CD4-positive, alpha-beta memory T cell (primary cell): ENCODE data around the gene TMEM229B. TPM values are rescaled to one million over a fixed set of nuclear protein-coding genes. Genes with fewer than 3 reads are reported as not detected.

ENCODE experiments used
- CTCF ChIA-PET: fragments of 350-600 bp; sonication (Branson Sonifier 250); formaldehyde crosslinking; loops from one replicate; lab custom pipeline; 2021; ENCODE audit warnings: inconsistent platforms; ENCODE audit not compliant: partially characterized antibody; lab: Charles Lee
- POLR2A ChIA-PET: fragments of 350-600 bp; sonication (Branson Sonifier 250); formaldehyde crosslinking; loops from one replicate; lab custom pipeline; 2021; ENCODE audit not compliant: partially characterized antibody; lab: Charles Lee
- DNase-seq, 5 donors: peaks; one replicate each; pipeline versions ENCODE4 v3.0.0 to v3.0.0-alpha.2; 2020 to 2022; ENCODE audit warnings: mixed read lengths in 1 of 5
- H3K27ac ChIP-seq: one replicate; pipeline ENCODE4 v1.7.0; 2013; ENCODE audit warnings: low read depth, low read length
- H3K27me3 ChIP-seq: 2 replicates; pipeline ENCODE4 v1.7.0; 2013; ENCODE audit warnings: mild to moderate bottlenecking, low read length, moderate library complexity; ENCODE audit not compliant: insufficient read depth
- H3K36me3 ChIP-seq: 2 replicates; pipeline ENCODE4 v1.7.0; 2013; ENCODE audit warnings: mild to moderate bottlenecking, low read length, moderate library complexity; ENCODE audit not compliant: insufficient read depth
- H3K4me1 ChIP-seq: 2 replicates; pipeline ENCODE4 v1.7.0; 2013; ENCODE audit warnings: mild to moderate bottlenecking, low read length, moderate library complexity; ENCODE audit not compliant: insufficient read depth
- H3K4me3 ChIP-seq, 2 donors: one replicate each; pipeline ENCODE4 v1.7.0; 2013; ENCODE audit warnings: low read length in 2 of 2, mild to moderate bottlenecking in 1 of 2
- H3K9me3 ChIP-seq, 2 donors: one replicate each; pipeline ENCODE4 v1.7.0; 2013; ENCODE audit warnings: low read length in 2 of 2, control low read depth in 1 of 2; ENCODE audit not compliant: control insufficient read depth in 1 of 2
- H3K27ac Mint-ChIP-seq, 7 donors: one replicate each; pipeline ENCODE4 v1.8.0; 2020 to 2021; ENCODE audit warnings: mixed read lengths in 7 of 7, mild to moderate bottlenecking in 6 of 7, inconsistent platforms in 3 of 7, moderate library complexity in 3 of 7
- H3K27me3 Mint-ChIP-seq, 2 donors: one replicate each; pipeline ENCODE4 v1.8.0; 2020 to 2021; ENCODE audit warnings: mixed read lengths in 2 of 2
- H3K36me3 Mint-ChIP-seq, 2 donors: one replicate each; pipeline ENCODE4 v1.8.0; 2020 to 2021; ENCODE audit warnings: mixed read lengths in 2 of 2, inconsistent platforms in 1 of 2, mild to moderate bottlenecking in 1 of 2
- H3K4me1 Mint-ChIP-seq, 4 donors: one replicate each; pipeline ENCODE4 v1.8.0; 2020 to 2021; ENCODE audit warnings: mixed read lengths in 4 of 4, mild to moderate bottlenecking in 1 of 4
- H3K4me3 Mint-ChIP-seq, 8 donors: one replicate each; pipeline ENCODE4 v1.8.0; 2020 to 2021; ENCODE audit warnings: mixed read lengths in 8 of 8, mild to moderate bottlenecking in 7 of 8, moderate library complexity in 6 of 8, inconsistent platforms in 3 of 8
- H3K9me3 Mint-ChIP-seq, 8 donors: one replicate each; pipeline ENCODE4 v1.8.0; 2020 to 2021; ENCODE audit warnings: mixed read lengths in 8 of 8, mild to moderate bottlenecking in 5 of 8, inconsistent platforms in 3 of 8, moderate library complexity in 1 of 8
- intact Hi-C: fragments of 100-400 bp; cut with micrococcal nuclease; formaldehyde crosslinking; loops from one replicate; pipeline ENCODE4 v1.15.1; 2023
- polyA plus RNA-seq, 2 donors: library from polyadenylated mRNA; unstranded; fragments of 300-500 nt; fragmentation: Illumina TruSeq; gene quantifications; one replicate each; pipeline ENCODE4 v1.2.3, GENCODE V29; 2021
- total RNA-seq, 2 experiments: library from RNA; stranded (reverse); gene quantifications; one replicate each; pipeline ENCODE4 v1.2.3, GENCODE V29; 2021

Gene TMEM229B
- total and polyA plus RNA-seq, 4 experiments from 2014 or later: 12.5 to 35.8 (median 31.9) TPM

- Mint-ChIP-seq H3K4me3 (no peak overlapping the region), H3K27ac (peak overlapping the region in 1 of 7 donors; percentile 72), H3K27me3 (peaks cover 10 to 26% of the 10 kb centered on the region in 2 donors), H3K36me3 (no peaks in the 10 kb centered on the region), H3K9me3 (peaks cover 0 to 2% (median 0%) of the 10 kb centered on the region in 8 donors), H3K4me1 (no peaks in the 10 kb centered on the region)
- intact Hi-C loops: no loop called here
- no peak overlapping the region for H3K27ac ChIP-seq
- H3K4me1 ChIP-seq: peaks cover 7% of the 10 kb centered on the region
- H3K27me3 ChIP-seq: no peaks in the 10 kb centered on the region
- ChIA-PET CTCF (interaction anchor here (0.5 to 8.7 kb wide), 20 partner anchors 12 to 1271 kb away, joined by 3 to 324 read pairs (median 8); partner anchors contain the start of genes ARG2, PIGH and TMEM229B), POLR2A (interaction anchor here (2.2 to 2.4 kb wide), 2 partner anchors 143 to 276 kb away, joined by 7 to 13 read pairs; no protein-coding TSS in a partner anchor)
- H3K9me3 ChIP-seq: no peaks in the 10 kb centered on the region
- no peaks in the 10 kb centered on the region for H3K36me3 ChIP-seq
- no peak overlapping the region for H3K4me3 ChIP-seq
- DNase-seq: no peak
These were observed 60.0 kb downstream of the TMEM229B start for GRCh38 chr14:67428501-67429031.

- no peaks in the 10 kb centered on the region for H3K36me3 Mint-ChIP-seq
- ChIA-PET CTCF (interaction anchor here (0.7 to 8.7 kb wide), 50 partner anchors 9 to 284 kb away, joined by 3 to 324 read pairs (median 4); partner anchors contain the start of genes ARG2, PIGH and TMEM229B), POLR2A (interaction anchor here (1.6 to 2.4 kb wide), 3 partner anchors 144 to 277 kb away, joined by 4 to 13 read pairs (median 7); partner anchors contain the start of gene ARG2)
- H3K27me3 Mint-ChIP-seq: peaks cover 12 to 21% of the 10 kb centered on the region in 2 donors
- no peaks in the 10 kb centered on the region for H3K9me3 ChIP-seq
- peak; percentile 73 to 76 (median 74) for DNase-seq
- no peak overlapping the region for H3K4me3 Mint-ChIP-seq
- peaks cover 0 to 2% (median 0%) of the 10 kb centered on the region in 8 donors for H3K9me3 Mint-ChIP-seq
- H3K4me1 ChIP-seq: peaks cover 7% of the 10 kb centered on the region
- no peaks in the 10 kb centered on the region for H3K36me3 ChIP-seq
- no peak overlapping the region for H3K4me3 ChIP-seq
- intact Hi-C loops: loop anchor here (1.0 kb wide), 3 partner anchors 172 to 277 kb away; no protein-coding TSS in a partner anchor
- no peaks in the 10 kb centered on the region for H3K4me1 Mint-ChIP-seq
- H3K27ac Mint-ChIP-seq: no peak overlapping the region
- H3K27ac ChIP-seq: no peak overlapping the region
- no peaks in the 10 kb centered on the region for H3K27me3 ChIP-seq
These were observed 61.4 kb downstream of the TMEM229B start for GRCh38 chr14:67426983-67427606.

- ChIA-PET POLR2A (interaction anchor here (2.4 kb wide), 1 partner anchor 145 kb away, joined by 13 read pairs; no protein-coding TSS in a partner anchor), CTCF (interaction anchor here (0.8 to 8.7 kb wide), 19 partner anchors 10 to 278 kb away, joined by 3 to 324 read pairs (median 10); no protein-coding TSS in a partner anchor)
- Histone ChIP-seq H3K9me3 (no peaks in the 10 kb centered on the region), H3K4me1 (peaks cover 7% of the 10 kb centered on the region), H3K27me3 (no peaks in the 10 kb centered on the region), H3K4me3 (no peak overlapping the region), H3K36me3 (no peaks in the 10 kb centered on the region), H3K27ac (no peak overlapping the region)
- no peaks in the 10 kb centered on the region for H3K4me1 Mint-ChIP-seq
- H3K9me3 Mint-ChIP-seq: peaks cover 0 to 2% (median 0%) of the 10 kb centered on the region in 8 donors
- H3K27me3 Mint-ChIP-seq: peaks cover 12 to 21% of the 10 kb centered on the region in 2 donors
- DNase-seq: no peak
- intact Hi-C loops: no loop called here
- H3K36me3 Mint-ChIP-seq: no peaks in the 10 kb centered on the region
- H3K27ac Mint-ChIP-seq: no peak overlapping the region
- no peak overlapping the region for H3K4me3 Mint-ChIP-seq
These were observed 62.4 kb downstream of the TMEM229B start for GRCh38 chr14:67426161-67426560.

- no peaks in the 10 kb centered on the region for H3K36me3 Mint-ChIP-seq
- CTCF ChIA-PET: interaction anchor here (1.0 to 8.7 kb wide), 8 partner anchors 10 to 278 kb away, joined by 3 to 324 read pairs (median 8); partner anchors contain the start of gene TMEM229B
- peaks cover 12 to 21% of the 10 kb centered on the region in 2 donors for H3K27me3 Mint-ChIP-seq
- POLR2A ChIA-PET: no interaction called here
- Histone ChIP-seq H3K27ac (no peak overlapping the region), H3K27me3 (no peaks in the 10 kb centered on the region), H3K4me3 (no peak overlapping the region), H3K9me3 (no peaks in the 10 kb centered on the region), H3K4me1 (peaks cover 7% of the 10 kb centered on the region), H3K36me3 (no peaks in the 10 kb centered on the region)
- no peak for DNase-seq
- no peak overlapping the region for H3K4me3 Mint-ChIP-seq
- intact Hi-C loops: no loop called here
- no peaks in the 10 kb centered on the region for H3K4me1 Mint-ChIP-seq
- peaks cover 0 to 2% (median 0%) of the 10 kb centered on the region in 8 donors for H3K9me3 Mint-ChIP-seq
- H3K27ac Mint-ChIP-seq: no peak overlapping the region
These were observed 62.9 kb downstream of the TMEM229B start for GRCh38 chr14:67425608-67426007.

- Mint-ChIP-seq H3K27ac (no peak overlapping the region), H3K27me3 (peaks cover 12 to 16% of the 10 kb centered on the region in 2 donors), H3K9me3 (peaks cover 0 to 2% (median 0%) of the 10 kb centered on the region in 8 donors), H3K36me3 (no peaks in the 10 kb centered on the region), H3K4me3 (no peak overlapping the region), H3K4me1 (no peaks in the 10 kb centered on the region)
- H3K27me3 ChIP-seq: no peaks in the 10 kb centered on the region
- ChIA-PET CTCF (interaction anchor here (0.7 to 8.7 kb wide), 11 partner anchors 9 to 280 kb away, joined by 3 to 324 read pairs (median 5); partner anchors contain the start of gene TMEM229B), POLR2A (no interaction called here)
- DNase-seq: no peak
- intact Hi-C loops: no loop called here
- no peak overlapping the region for H3K27ac ChIP-seq
- H3K9me3 ChIP-seq: no peaks in the 10 kb centered on the region
- no peaks in the 10 kb centered on the region for H3K36me3 ChIP-seq
- no peak overlapping the region for H3K4me3 ChIP-seq
- peaks cover 7% of the 10 kb centered on the region for H3K4me1 ChIP-seq
These were observed 64.0 kb downstream of the TMEM229B start for GRCh38 chr14:67424539-67424938.

- H3K9me3 Mint-ChIP-seq: no peaks in the 10 kb centered on the region
- CTCF ChIA-PET: interaction anchor here (0.5 to 10.7 kb wide), 8 partner anchors 10 to 1064 kb away, joined by 3 to 324 read pairs (median 3); no protein-coding TSS in a partner anchor
- H3K4me1 ChIP-seq: peaks cover 7% of the 10 kb centered on the region
- no peak overlapping the region for H3K4me3 ChIP-seq
- H3K9me3 ChIP-seq: no peaks in the 10 kb centered on the region
- peaks cover 10 to 15% of the 10 kb centered on the region in 2 donors for H3K27me3 Mint-ChIP-seq
- H3K4me3 Mint-ChIP-seq: no peak overlapping the region
- H3K27ac Mint-ChIP-seq: no peak overlapping the region
- no peaks in the 10 kb centered on the region for H3K36me3 Mint-ChIP-seq
- no peaks in the 10 kb centered on the region for H3K27me3 ChIP-seq
- no peak for DNase-seq
- H3K27ac ChIP-seq: no peak overlapping the region
- POLR2A ChIA-PET: no interaction called here
- intact Hi-C loops: loop anchor here (1.0 kb wide), 1 partner anchor 281 kb away; no protein-coding TSS in a partner anchor
- H3K36me3 ChIP-seq: no peaks in the 10 kb centered on the region
- H3K4me1 Mint-ChIP-seq: no peaks in the 10 kb centered on the region
These were observed 65.1 kb downstream of the TMEM229B start for GRCh38 chr14:67423424-67423823.
